HG03175 (cell line): ENCODE data around the gene OMA1.
"Not testable (repeated sequence)": the region's sequence is repeated elsewhere in the genome, so short reads cannot be mapped to it uniquely, and the experiment has no call there.

Experiments
- ATAC-seq: cut with Tn5 transposase; IDR thresholded peaks from one replicate; pipeline ENCODE4 v1.9.1; 2021; ENCODE audit warnings: mild to moderate bottlenecking, moderate library complexity; ENCODE audit not compliant: unreplicated experiment

Gene OMA1

GRCh38 chr1:58529284-58529683, 17.2 kb downstream of the OMA1 start:
- ATAC-seq = no peak

- no peak for ATAC-seq
Observed at GRCh38 chr1:58528518-58528917, 18.0 kb downstream of the OMA1 start.

GRCh38 chr1:58524353-58524945, 22.1 kb downstream of the OMA1 start:
- no peak for ATAC-seq

- ATAC-seq = no peak
Observed at GRCh38 chr1:58515794-58516401, 30.6 kb downstream of the OMA1 start.

GRCh38 chr1:58513956-58514355, 32.6 kb downstream of the OMA1 start:
- ATAC-seq = no peak

GRCh38 chr1:58508629-58509028, 37.9 kb downstream of the OMA1 start:
- ATAC-seq = no peak

- no peak for ATAC-seq
Observed at GRCh38 chr1:58505286-58505685, 41.2 kb downstream of the OMA1 start.

GRCh38 chr1:58502519-58502918, 44.0 kb downstream of the OMA1 start:
- no peak for ATAC-seq

GRCh38 chr1:58500043-58500442, 46.5 kb downstream of the OMA1 start:
- ATAC-seq = no peak

GRCh38 chr1:58497499-58497898, 49.0 kb downstream of the OMA1 start:
- no peak for ATAC-seq

GRCh38 chr1:58496042-58496441, 50.5 kb downstream of the OMA1 start:
- no peak for ATAC-seq

- not testable (repeated sequence) for ATAC-seq
Observed at GRCh38 chr1:58488914-58489313, 57.6 kb downstream of the OMA1 start.

GRCh38 chr1:58487002-58487401, 59.5 kb downstream of the OMA1 start:
- no peak for ATAC-seq

- ATAC-seq = no peak
Observed at GRCh38 chr1:58481962-58482361, 64.6 kb downstream of the OMA1 start.

GRCh38 chr1:58480191-58480590, 66.3 kb downstream of the OMA1 start:
- ATAC-seq = no peak

GRCh38 chr1:58477390-58477789, 69.1 kb downstream of the OMA1 start:
- no peak for ATAC-seq

- no peak for ATAC-seq
Observed at GRCh38 chr1:58476179-58476578, 70.3 kb downstream of the OMA1 start.

GRCh38 chr1:58469476-58469875, 77.0 kb downstream of the OMA1 start:
- ATAC-seq = no peak

GRCh38 chr1:58469016-58469415, 77.5 kb downstream of the OMA1 start:
- no peak for ATAC-seq

- ATAC-seq = no peak
Observed at GRCh38 chr1:58468612-58469011, 77.9 kb downstream of the OMA1 start.

- no peak for ATAC-seq
Observed at GRCh38 chr1:58466630-58467241, 79.8 kb downstream of the OMA1 start.

GRCh38 chr1:58465825-58466629, 80.5 kb downstream of the OMA1 start:
- ATAC-seq = no peak
